NCI-H128 (cell line): ENCODE data around the gene H1-8.
"Not testable (repeated sequence)": the region's sequence is repeated elsewhere in the genome, so short reads cannot be mapped to it uniquely, and the experiment has no call there.

Experiments
- DNase-seq: peaks from one replicate; lab custom pipeline; 2025; ENCODE audit not compliant: unreplicated experiment; lab: John Stamatoyannopoulos, UW

The H1-8 gene

GRCh38 chr3:129514563-129514962 is 28.4 kb upstream of the H1-8 start:
- no peak for DNase-seq

- not testable (repeated sequence) for DNase-seq
Measured at GRCh38 chr3:129515108-129515820, 27.7 kb upstream of the H1-8 start.

- not testable (repeated sequence) for DNase-seq
Measured at GRCh38 chr3:129515821-129516432, 27.0 kb upstream of the H1-8 start.

- DNase-seq = no peak
Measured at GRCh38 chr3:129517516-129517915, 25.5 kb upstream of the H1-8 start.

- DNase-seq = no peak
Measured at GRCh38 chr3:129518038-129518561, 24.9 kb upstream of the H1-8 start.

GRCh38 chr3:129518581-129518980 is 24.4 kb upstream of the H1-8 start:
- no peak for DNase-seq

GRCh38 chr3:129519449-129519848 is 23.5 kb upstream of the H1-8 start:
- no peak for DNase-seq

GRCh38 chr3:129519896-129520715 is 22.9 kb upstream of the H1-8 start:
- DNase-seq = no peak

- no peak for DNase-seq
Measured at GRCh38 chr3:129520960-129521359, 22.0 kb upstream of the H1-8 start.

GRCh38 chr3:129521611-129522010 is 21.4 kb upstream of the H1-8 start:
- DNase-seq = no peak

GRCh38 chr3:129522953-129523352 is 20.0 kb upstream of the H1-8 start:
- no peak for DNase-seq

GRCh38 chr3:129524081-129524480 is 18.9 kb upstream of the H1-8 start:
- no peak for DNase-seq

GRCh38 chr3:129525341-129525968 is 17.5 kb upstream of the H1-8 start:
- DNase-seq = no peak

GRCh38 chr3:129526121-129526900 is 16.7 kb upstream of the H1-8 start:
- no peak for DNase-seq

- no peak for DNase-seq
Measured at GRCh38 chr3:129527262-129527661, 15.7 kb upstream of the H1-8 start.

- DNase-seq = no peak
Measured at GRCh38 chr3:129528589-129529100, 14.3 kb upstream of the H1-8 start, which contains the start of gene RHO. RHO (plus strand) TSS chr3:129528639; CDS start chr3:129528734, 95 bp downstream.

GRCh38 chr3:129529436-129530210 is 13.4 kb upstream of the H1-8 start:
- no peak for DNase-seq

GRCh38 chr3:129530251-129530791 is 12.7 kb upstream of the H1-8 start:
- no peak for DNase-seq

GRCh38 chr3:129530821-129531220 is 12.2 kb upstream of the H1-8 start:
- no peak for DNase-seq
